ENCODE results near the gene NAA15.

DNA sequence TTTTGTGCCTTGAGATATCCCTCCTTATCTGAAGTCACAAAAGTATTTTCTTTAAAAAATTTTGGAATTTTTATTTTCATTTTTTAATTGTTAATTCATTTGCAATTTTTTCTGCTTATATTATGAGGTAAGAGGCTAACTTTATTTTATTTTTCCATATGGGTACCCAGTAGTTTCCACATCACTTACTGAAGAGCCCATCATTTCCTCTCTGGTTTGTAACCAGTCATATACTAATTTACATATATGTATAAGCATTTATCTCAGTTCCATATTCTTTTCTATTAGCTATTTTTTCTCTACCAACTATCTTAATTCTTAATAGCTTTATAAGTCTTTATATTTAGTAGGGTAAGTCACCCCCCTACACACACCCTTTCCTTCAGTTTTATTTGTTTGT, 48.3 kb upstream of the NAA15 start:
- no peak for TF ChIP-seq EZH2 (IDR thresholded peaks at IDR 0.05; ENCODE audit: insufficient read depth, poor library complexity, severe bottlenecking)
- no peak for TF ChIP-seq EZH2phosphoT487 (IDR thresholded peaks at IDR 0.05; ENCODE audit: insufficient read depth, low read depth)
